ENCODE measurements around the gene NOTUM. TPM values are rescaled to one million over a fixed set of nuclear protein-coding genes. Genes with fewer than 3 reads are reported as not detected.

NOTUM gene
- total RNA-seq, 4 donors from 2014 or later: not detected

- TF ChIP-seq POLR2A (IDR thresholded peaks at IDR 0.05) (no peak), EP300 (IDR thresholded peaks at IDR 0.05) (no peak)
- TF ChIP-seq, protein P1, sequence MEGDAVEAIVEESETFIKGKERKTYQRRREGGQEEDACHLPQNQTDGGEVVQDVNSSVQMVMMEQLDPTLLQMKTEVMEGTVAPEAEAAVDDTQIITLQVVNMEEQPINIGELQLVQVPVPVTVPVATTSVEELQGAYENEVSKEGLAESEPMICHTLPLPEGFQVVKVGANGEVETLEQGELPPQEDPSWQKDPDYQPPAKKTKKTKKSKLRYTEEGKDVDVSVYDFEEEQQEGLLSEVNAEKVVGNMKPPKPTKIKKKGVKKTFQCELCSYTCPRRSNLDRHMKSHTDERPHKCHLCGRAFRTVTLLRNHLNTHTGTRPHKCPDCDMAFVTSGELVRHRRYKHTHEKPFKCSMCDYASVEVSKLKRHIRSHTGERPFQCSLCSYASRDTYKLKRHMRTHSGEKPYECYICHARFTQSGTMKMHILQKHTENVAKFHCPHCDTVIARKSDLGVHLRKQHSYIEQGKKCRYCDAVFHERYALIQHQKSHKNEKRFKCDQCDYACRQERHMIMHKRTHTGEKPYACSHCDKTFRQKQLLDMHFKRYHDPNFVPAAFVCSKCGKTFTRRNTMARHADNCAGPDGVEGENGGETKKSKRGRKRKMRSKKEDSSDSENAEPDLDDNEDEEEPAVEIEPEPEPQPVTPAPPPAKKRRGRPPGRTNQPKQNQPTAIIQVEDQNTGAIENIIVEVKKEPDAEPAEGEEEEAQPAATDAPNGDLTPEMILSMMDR (IDR thresholded peaks at IDR 0.05): no peak
- Histone ChIP-seq H3K27ac (no peak overlapping the region), H3K9me3 (no peaks in the 10 kb centered on the region), H3K27me3 (no peaks in the 10 kb centered on the region), H3K4me3 (no peak overlapping the region), H3K4me1 (peaks cover 0 to 33% (median 20%) of the 10 kb centered on the region in 4 donors), H3K36me3 (peaks cover 0 to 20% (median 0%) of the 10 kb centered on the region in 3 donors)
- no peak for DNase-seq (ENCODE audit: low spot score in 2 of 2)
- WGBS, 2 donors: 86 to 90% methylated on average over 11 to 12 of the region's 12 CpGs
Observed at GRCh38 chr17:81999587-81999975, 38.6 kb upstream of the NOTUM start.

DNA sequence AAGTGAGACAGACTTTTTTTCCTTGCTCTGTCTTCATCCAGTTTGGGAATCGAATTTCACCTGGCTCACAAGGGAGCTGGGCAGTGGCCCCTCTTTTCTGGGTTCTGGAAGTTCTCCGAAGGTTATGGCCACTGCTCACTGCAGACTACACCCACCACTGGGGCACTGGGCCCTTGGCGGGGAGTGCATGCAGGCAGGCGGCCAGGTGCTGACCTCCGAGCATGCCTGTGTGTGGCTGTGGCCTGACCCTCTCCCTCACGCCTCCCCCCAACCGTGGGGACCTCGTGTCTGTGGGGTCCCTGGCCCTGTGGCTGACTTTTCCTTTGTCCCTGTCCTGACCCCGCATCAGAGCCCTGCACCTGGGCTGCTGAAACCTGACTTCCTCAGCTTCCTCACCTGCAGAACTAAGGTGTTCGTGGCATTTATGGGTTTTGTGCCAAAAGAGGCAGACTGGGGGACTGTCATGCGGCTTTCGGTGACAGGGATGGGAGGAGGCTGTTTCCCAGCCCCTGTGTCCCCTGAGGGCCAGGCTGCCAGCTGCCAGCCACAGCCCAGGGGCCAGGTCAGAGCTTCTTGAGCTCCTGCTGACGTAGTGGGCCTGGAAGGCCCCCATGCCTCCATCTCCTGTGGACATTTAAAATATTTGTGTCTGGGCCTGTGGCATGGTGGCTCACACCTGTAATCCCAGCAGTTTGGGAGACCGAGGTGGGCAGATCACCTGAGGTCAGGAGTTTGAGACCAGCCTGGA, 37.9 kb upstream of the NOTUM start:
- Histone ChIP-seq H3K4me1 (peaks cover 0 to 33% (median 20%) of the 10 kb centered on the region in 4 donors), H3K27ac (no peak overlapping the region), H3K36me3 (peaks cover 0 to 20% (median 0%) of the 10 kb centered on the region in 3 donors), H3K27me3 (no peaks in the 10 kb centered on the region), H3K9me3 (no peaks in the 10 kb centered on the region), H3K4me3 (no peak overlapping the region)
- no peak for DNase-seq (ENCODE audit: low spot score in 2 of 2)
- no peak for TF ChIP-seq POLR2A (IDR thresholded peaks at IDR 0.05)
- TF ChIP-seq, protein P1 (IDR thresholded peaks at IDR 0.05): no peak
- TF ChIP-seq EP300 (IDR thresholded peaks at IDR 0.05): no peak
- WGBS, 2 donors: 78 to 80% methylated on average over 13 to 14 of the region's 14 CpGs

- Histone ChIP-seq H3K4me3 (no peak overlapping the region), H3K9me3 (no peaks in the 10 kb centered on the region), H3K36me3 (peaks cover 0 to 20% (median 0%) of the 10 kb centered on the region in 3 donors), H3K27me3 (no peaks in the 10 kb centered on the region), H3K4me1 (peaks cover 0 to 32% (median 15%) of the 10 kb centered on the region in 4 donors), H3K27ac (no peak overlapping the region)
- DNase-seq (ENCODE audit: low spot score in 2 of 2): no peak
- WGBS, 2 donors: 77 to 83% methylated on average over 7 of the region's 7 CpGs
- TF ChIP-seq, protein P1 (IDR thresholded peaks at IDR 0.05): no peak
Observed at GRCh38 chr17:81998212-81998611, 37.2 kb upstream of the NOTUM start.

GRCh38 chr17:81996757-81997441, 35.9 kb upstream of the NOTUM start:
- no peak for DNase-seq (ENCODE audit: low spot score in 2 of 2)
- TF ChIP-seq POLR2A (IDR thresholded peaks at IDR 0.05): no peak
- TF ChIP-seq, protein P1 (IDR thresholded peaks at IDR 0.05): no peak
- no peak for TF ChIP-seq EP300 (IDR thresholded peaks at IDR 0.05)
- Histone ChIP-seq H3K4me3 (no peak overlapping the region), H3K27ac (no peak overlapping the region), H3K27me3 (no peaks in the 10 kb centered on the region), H3K9me3 (no peaks in the 10 kb centered on the region), H3K4me1 (peaks cover 0 to 39% (median 19%) of the 10 kb centered on the region in 4 donors), H3K36me3 (peaks cover 0 to 20% (median 0%) of the 10 kb centered on the region in 3 donors)
- WGBS, 2 donors: 95 to 96% methylated on average over 30 of the region's 30 CpGs

GRCh38 chr17:81996232-81996756, 35.3 kb upstream of the NOTUM start:
- H3K4me1 ChIP-seq: peaks cover 0 to 45% (median 24%) of the 10 kb centered on the region in 4 donors
- 87 to 93% methylated on average over 27 to 28 of the region's 28 CpGs for WGBS, 2 donors
- TF ChIP-seq, protein P1 (IDR thresholded peaks at IDR 0.05): no peak
- TF ChIP-seq EP300 (IDR thresholded peaks at IDR 0.05) (no peak), POLR2A (IDR thresholded peaks at IDR 0.05) (no peak)
- DNase-seq (ENCODE audit: low spot score in 2 of 2): no peak
- H3K27ac ChIP-seq: no peak overlapping the region
- H3K36me3 ChIP-seq: peaks cover 0 to 20% (median 0%) of the 10 kb centered on the region in 3 donors
- H3K9me3 ChIP-seq: no peaks in the 10 kb centered on the region
- no peak overlapping the region for H3K4me3 ChIP-seq
- no peaks in the 10 kb centered on the region for H3K27me3 ChIP-seq
